Suprapubic skin (tissue), 4 donors: ENCODE data around the gene CLGN. TPM values are rescaled to one million over a fixed set of nuclear protein-coding genes. Genes with fewer than 3 reads are reported as not detected.

Source experiments
- DNase-seq, 2 donors: peaks; one replicate each; pipeline ENCODE4 v3.0.0-alpha.2; 2019; ENCODE audit warnings: low spot score in 2 of 2
- H3K27ac ChIP-seq: fragments of 200-600 bp; sonication (generic); one replicate; pipeline ENCODE4 v1.5.1; 2019
- H3K27me3 ChIP-seq: fragments of 200-600 bp; sonication (generic); one replicate; pipeline ENCODE4 v1.5.1; 2019
- H3K36me3 ChIP-seq: fragments of 200-600 bp; sonication (generic); one replicate; pipeline ENCODE4 v1.5.1; 2019
- H3K4me1 ChIP-seq: fragments of 200-600 bp; sonication (generic); one replicate; pipeline ENCODE4 v1.5.1; 2019
- H3K4me3 ChIP-seq: fragments of 200-600 bp; sonication (generic); one replicate; pipeline ENCODE4 v1.5.1; 2019; ENCODE audit warnings: mild to moderate bottlenecking
- H3K9me3 ChIP-seq: fragments of 200-600 bp; sonication (generic); one replicate; pipeline ENCODE4 v1.5.1; 2019
- CTCF ChIP-seq, 2 donors: fragments of 200-600 bp in 1 of 2; fragments of 450-650 bp in 1 of 2; sonication (generic) in 1 of 2; IDR thresholded peaks; one replicate each; pipeline ENCODE4 v1.5.1; 2016 to 2019; ENCODE audit warnings: antibody characterized with exemption in 2 of 2, mild to moderate bottlenecking in 1 of 2, moderate library complexity in 1 of 2
- EP300 ChIP-seq: sonication (generic); formaldehyde crosslinking; IDR thresholded peaks from one replicate; pipeline ENCODE4 v1.6.1; 2017; ENCODE audit warnings: antibody characterized with exemption
- POLR2A ChIP-seq, 2 donors: fragments of 450-650 bp; IDR thresholded peaks; one replicate each; pipeline ENCODE4 v1.6.1; 2017; ENCODE audit warnings: antibody characterized with exemption in 2 of 2, mild to moderate bottlenecking in 2 of 2, moderate library complexity in 2 of 2
- POLR2AphosphoS5 ChIP-seq, 3 donors: sonication (generic); formaldehyde crosslinking; IDR thresholded peaks; one replicate each; pipeline ENCODE4 v1.6.1; 2017; ENCODE audit warnings: antibody characterized with exemption in 3 of 3
- WGBS: methylation state at CpG from one replicate; pipeline ENCODE4 v1.1.5; 2018; 5-methylcytosine and 5-hydroxymethylcytosine counted together
- total RNA-seq, 4 donors: library from RNA; depleted of rRNA; stranded (reverse); fragments of >200 nt; gene quantifications; one replicate each; pipeline ENCODE4 v1.1.0, GENCODE V29; 2016

Gene CLGN
- total RNA-seq, 4 donors from 2014 or later, result 0.34 to 1.1 (median 0.51) TPM; not detected in 1

- H3K9me3 ChIP-seq, result no peaks in the 10 kb centered on the region
- no peak for DNase-seq
- 79% methylated on average over 1 of the region's 1 CpG for WGBS
- no peak for TF ChIP-seq POLR2AphosphoS5 (IDR thresholded peaks at IDR 0.05)
- TF ChIP-seq POLR2A (IDR thresholded peaks at IDR 0.05), result no peak
- TF ChIP-seq EP300, result no peak
- TF ChIP-seq CTCF (IDR thresholded peaks at IDR 0.05), result no peak
- no peaks in the 10 kb centered on the region for H3K27me3 ChIP-seq
- no peaks in the 10 kb centered on the region for H3K36me3 ChIP-seq
- no peak overlapping the region for H3K4me3 ChIP-seq
- H3K4me1 ChIP-seq, result no peaks in the 10 kb centered on the region
- H3K27ac ChIP-seq, result no peak overlapping the region
Measured at GRCh38 chr4:140408974-140409373, 18.5 kb downstream of the CLGN start.

GRCh38 chr4:140406292-140406691, 21.2 kb downstream of the CLGN start:
- H3K27ac ChIP-seq, result no peak overlapping the region

GRCh38 chr4:140400111-140400510, 27.3 kb downstream of the CLGN start:
- no peak overlapping the region for H3K27ac ChIP-seq
- no peaks in the 10 kb centered on the region for H3K36me3 ChIP-seq
- H3K9me3 ChIP-seq, result no peaks in the 10 kb centered on the region
- 65% methylated on average over 2 of the region's 2 CpGs for WGBS
- H3K4me3 ChIP-seq, result no peak overlapping the region
- DNase-seq, result no peak
- H3K4me1 ChIP-seq, result no peaks in the 10 kb centered on the region
- TF ChIP-seq POLR2A (IDR thresholded peaks at IDR 0.05) (no peak), POLR2AphosphoS5 (IDR thresholded peaks at IDR 0.05) (no peak), CTCF (IDR thresholded peaks at IDR 0.05) (no peak), EP300 (no peak)
- no peaks in the 10 kb centered on the region for H3K27me3 ChIP-seq

More at GRCh38 chr4:140406292-140406691, 21.2 kb downstream of the CLGN start:
- TF ChIP-seq POLR2AphosphoS5 (IDR thresholded peaks at IDR 0.05) (no peak), EP300 (no peak), CTCF (IDR thresholded peaks at IDR 0.05) (no peak), POLR2A (IDR thresholded peaks at IDR 0.05) (no peak)
- Histone ChIP-seq H3K36me3 (no peaks in the 10 kb centered on the region), H3K4me1 (no peaks in the 10 kb centered on the region), H3K9me3 (no peaks in the 10 kb centered on the region), H3K27me3 (no peaks in the 10 kb centered on the region), H3K4me3 (no peak overlapping the region)
- no peak for DNase-seq

- no peaks in the 10 kb centered on the region for H3K9me3 ChIP-seq
- no peaks in the 10 kb centered on the region for H3K4me1 ChIP-seq
- no peaks in the 10 kb centered on the region for H3K36me3 ChIP-seq
- no peak for DNase-seq
- WGBS, result 60% methylated on average over 5 of the region's 5 CpGs
- H3K4me3 ChIP-seq, result no peak overlapping the region
- no peak overlapping the region for H3K27ac ChIP-seq
- TF ChIP-seq POLR2AphosphoS5 (IDR thresholded peaks at IDR 0.05), result no peak
- no peak for TF ChIP-seq CTCF (IDR thresholded peaks at IDR 0.05)
- TF ChIP-seq POLR2A (IDR thresholded peaks at IDR 0.05), result no peak
- TF ChIP-seq EP300, result no peak
- no peaks in the 10 kb centered on the region for H3K27me3 ChIP-seq
Measured at GRCh38 chr4:140395668-140396067, 31.8 kb downstream of the CLGN start.

GRCh38 chr4:140388015-140388414, 39.4 kb downstream of the CLGN start:
- 77% methylated on average over 1 of the region's 1 CpG for WGBS
- no peak for DNase-seq
- TF ChIP-seq EP300 (no peak), POLR2AphosphoS5 (IDR thresholded peaks at IDR 0.05) (no peak), CTCF (IDR thresholded peaks at IDR 0.05) (no peak), POLR2A (IDR thresholded peaks at IDR 0.05) (no peak)
- no peak overlapping the region for H3K4me3 ChIP-seq
- H3K9me3 ChIP-seq, result no peaks in the 10 kb centered on the region
- H3K36me3 ChIP-seq, result no peaks in the 10 kb centered on the region
- H3K4me1 ChIP-seq, result no peaks in the 10 kb centered on the region
- H3K27me3 ChIP-seq, result no peaks in the 10 kb centered on the region
- no peak overlapping the region for H3K27ac ChIP-seq
